HCT116 (cell line): Measurements from ENCODE around the gene CHL1. TPM values are rescaled to one million over a fixed set of nuclear protein-coding genes. Genes with fewer than 3 reads are reported as not detected.

Experiments
- ATAC-seq: fragments of 200-7000 bp; cut with Tn5 transposase; 2 replicates; pipeline ENCODE4 v1.9.1; 2020; ENCODE audit warnings: mild to moderate bottlenecking, moderate library complexity
- BruUV-seq: library from RNA; stranded (reverse); fragments of 400-500 nt; replicated peaks from 2 replicates; lab custom pipeline; 2021; lab: Mats Ljungman, UMichigan
- CTCF ChIA-PET: fragments of 300-600 bp; sonication (Branson Sonifier 250); formaldehyde crosslinking; loops from one replicate; lab custom pipeline; 2021; ENCODE audit warnings: antibody characterized with exemption; lab: Charles Lee
- POLR2A ChIA-PET: fragments of 300-600, 350-600 bp; sonication (Branson Sonifier 250); formaldehyde crosslinking; loops from one replicate; lab custom pipeline; 2021; ENCODE audit warnings: antibody characterized with exemption; lab: Charles Lee
- RAD21 ChIA-PET, 2 experiments: fragments of 300-600 bp; sonication (Branson Sonifier 250); formaldehyde crosslinking; loops; one replicate each; lab custom pipeline; 2023; ENCODE audit warnings: low total read pairs in 2 of 2; ENCODE audit not compliant: uncharacterized antibody in 2 of 2, unreplicated experiment in 2 of 2, low non-redundant PET in 1 of 2; lab: Charles Lee
- DNase-seq: peaks from one replicate; pipeline ENCODE4 v3.0.0-alpha.2; 2010; ENCODE audit warnings: low read depth, low spot score
- H2AFZ ChIP-seq: fragments of 200-600 bp; shearing (Covaris generic), sonication (generic); 2 replicates; pipeline ENCODE4 v1.6.1; 2017; ENCODE audit warnings: low read depth, mixed run types, mixed read lengths, antibody characterized with exemption, low read length; ENCODE audit not compliant: poor library complexity, severe bottlenecking
- H3K27ac ChIP-seq: 2 replicates; pipeline ENCODE4 v1.5.1; 2012; ENCODE audit warnings: low read depth, low read length
- H3K27me3 ChIP-seq: fragments of 200-600 bp; sonication (generic); 2 replicates; pipeline ENCODE4 v1.6.1; 2016; ENCODE audit warnings: mixed run types, low read length, mixed read lengths; ENCODE audit not compliant: insufficient read depth
- H3K36me3 ChIP-seq, 2 experiments: fragments of 200-500 bp in 1 of 2; fragments of 200-600 bp in 1 of 2; sonication (Bioruptor generic) in 1 of 2; sonication (generic) in 1 of 2; 2 replicates each; pipeline versions ENCODE4 v1.5.1 to v1.6.1; 2014 to 2016; ENCODE audit warnings: low read length in 2 of 2, inconsistent platforms in 1 of 2, mixed read lengths in 1 of 2, mixed run types in 1 of 2; ENCODE audit not compliant: insufficient read depth in 2 of 2, control insufficient read depth in 1 of 2
- H3K4me1 ChIP-seq, 2 experiments: fragments of 200-600 bp in 1 of 2; sonication (generic) in 1 of 2; 2 replicates each; pipeline versions ENCODE4 v1.5.1 to v1.6.1; 2012 to 2017; ENCODE audit warnings: low read length in 2 of 2, inconsistent platforms in 1 of 2, mild to moderate bottlenecking in 1 of 2, mixed read lengths in 1 of 2, mixed run types in 1 of 2, moderate library complexity in 1 of 2; ENCODE audit not compliant: insufficient read depth in 2 of 2, control insufficient read depth in 1 of 2
- H3K4me2 ChIP-seq: fragments of 200-600 bp; sonication (generic); 2 replicates; pipeline ENCODE4 v1.6.1; 2017; ENCODE audit warnings: mixed run types, low read length, mixed read lengths
- H3K4me3 ChIP-seq, 2 experiments: fragments of 200-600 bp in 1 of 2; sonication (generic) in 1 of 2; replicated peaks in 1 of 2; 2 replicates each; pipeline ENCODE4 v1.5.1; 2011 to 2016; ENCODE audit warnings: low read length in 2 of 2, control low read depth in 1 of 2, low read depth in 1 of 2, mild to moderate bottlenecking in 1 of 2, mixed read lengths in 1 of 2, mixed run types in 1 of 2
- H3K79me2 ChIP-seq: fragments of 200-600 bp; sonication (generic); 2 replicates; pipeline ENCODE4 v1.6.1; 2017; ENCODE audit warnings: mild to moderate bottlenecking, mixed run types, low read length, moderate library complexity, mixed read lengths; ENCODE audit not compliant: insufficient read depth
- H3K9ac ChIP-seq: fragments of 200-600 bp; sonication (generic); 2 replicates; pipeline ENCODE4 v1.6.1; 2016; ENCODE audit warnings: low read length, mixed read lengths
- H3K9me2 ChIP-seq: fragments of 200-600 bp; sonication (generic), shearing (Covaris generic); 2 replicates; pipeline ENCODE4 v1.6.1; 2017; ENCODE audit warnings: mixed run types, mild to moderate bottlenecking, moderate library complexity; ENCODE audit not compliant: insufficient read depth
- H3K9me3 ChIP-seq, 2 experiments: fragments of 200-500 bp in 1 of 2; fragments of 200-600 bp in 1 of 2; sonication (Bioruptor generic) in 1 of 2; sonication (generic) in 1 of 2; 2 replicates each; pipeline ENCODE4 v1.6.1; 2014 to 2017; ENCODE audit warnings: low read length in 2 of 2, mixed read lengths in 2 of 2, inconsistent platforms in 1 of 2, low read depth in 1 of 2, mild to moderate bottlenecking in 1 of 2, mixed run types in 1 of 2, moderate library complexity in 1 of 2; ENCODE audit not compliant: control insufficient read depth in 1 of 2, insufficient read depth in 1 of 2
- H4K20me1 ChIP-seq: fragments of 200-600 bp; sonication (generic), shearing (Covaris generic); 2 replicates; pipeline ENCODE4 v1.6.1; 2017; ENCODE audit warnings: mixed run types, mild to moderate bottlenecking, moderate library complexity; ENCODE audit not compliant: insufficient read depth
- CEBPB ChIP-seq: IDR thresholded peaks from 2 replicates; pipeline ENCODE4 v1.6.1; 2012; ENCODE audit warnings: low read depth
- EGR1 ChIP-seq: IDR thresholded peaks from 2 replicates; pipeline ENCODE4 v1.6.1; 2012; ENCODE audit warnings: low read depth
- ELF1 ChIP-seq: IDR thresholded peaks from 2 replicates; pipeline ENCODE4 v1.6.1; 2012; ENCODE audit warnings: low read depth, borderline replicate concordance
- EZH2 ChIP-seq: fragments of 200-600 bp; sonication (generic); IDR thresholded peaks from 2 replicates; pipeline ENCODE4 v1.6.1; 2017; ENCODE audit warnings: antibody characterized with exemption, mixed run types
- EZH2phosphoT487 ChIP-seq: fragments of 200-600 bp; IDR thresholded peaks from 2 replicates; pipeline ENCODE4 v1.6.1; 2018; ENCODE audit warnings: antibody characterized with exemption, borderline replicate concordance
- JUND ChIP-seq: IDR thresholded peaks from 2 replicates; pipeline ENCODE4 v1.6.1; 2012
- RAD21 ChIP-seq: IDR thresholded peaks from 2 replicates; pipeline ENCODE4 v1.6.1; 2012; ENCODE audit warnings: low read depth, mild to moderate bottlenecking
- SIN3A ChIP-seq: IDR thresholded peaks from 2 replicates; pipeline ENCODE4 v1.6.1; 2012; ENCODE audit warnings: low read depth
- SP1 ChIP-seq: IDR thresholded peaks from 2 replicates; pipeline ENCODE4 v1.6.1; 2012; ENCODE audit warnings: low read depth
- SRF ChIP-seq: IDR thresholded peaks from 2 replicates; pipeline ENCODE4 v1.6.1; 2012; ENCODE audit warnings: low read depth
- TCF7L2 ChIP-seq: IDR thresholded peaks from 2 replicates; pipeline ENCODE4 v1.7.0; 2011; ENCODE audit warnings: borderline replicate concordance, inconsistent platforms; ENCODE audit not compliant: insufficient read depth, insufficient read length; ENCODE audit errors: extremely low read depth
- ZFX ChIP-seq: fragments of 450-650 bp; IDR thresholded peaks from 2 replicates; pipeline ENCODE4 v1.6.1; 2017
- intact Hi-C: fragments of 100-400 bp; cut with micrococcal nuclease; formaldehyde crosslinking; loops from 2 replicates; pipeline ENCODE4 v1.10.0; 2022
- total RNA-seq: library from RNA; stranded (reverse); gene quantifications from one replicate; pipeline ENCODE4 v1.2.1, GENCODE V29; 2021; ENCODE audit not compliant: unreplicated experiment
- TF ChIP-seq, protein P1 (sequence below), 3 experiments: fragments of 200-600 bp in 1 of 3; sonication (generic) in 1 of 3; IDR thresholded peaks in 2 of 3; conservative IDR thresholded peaks in 1 of 3; 2 replicates each; pipeline ENCODE4 v1.5.1; 2012 to 2017; ENCODE audit warnings: low read depth in 2 of 3, low read length in 2 of 3, antibody characterized with exemption in 1 of 3, borderline replicate concordance in 1 of 3, control low read depth in 1 of 3, mild to moderate bottlenecking in 1 of 3, mixed read lengths in 1 of 3, mixed run types in 1 of 3, moderate library complexity in 1 of 3; ENCODE audit not compliant: insufficient read depth in 1 of 3
- TF ChIP-seq, protein P2 (sequence below): IDR thresholded peaks from 2 replicates; pipeline ENCODE4 v1.6.1; 2012
- TF ChIP-seq, protein P3 (sequence below): IDR thresholded peaks from 2 replicates; pipeline ENCODE4 v1.6.1; 2012
- TF ChIP-seq, protein P4 (sequence below): IDR thresholded peaks from 2 replicates; pipeline ENCODE4 v1.6.1; 2012; ENCODE audit warnings: low read depth

The CHL1 gene
- total RNA-seq, 1 experiment from 2014 or later: not detected

DNA sequence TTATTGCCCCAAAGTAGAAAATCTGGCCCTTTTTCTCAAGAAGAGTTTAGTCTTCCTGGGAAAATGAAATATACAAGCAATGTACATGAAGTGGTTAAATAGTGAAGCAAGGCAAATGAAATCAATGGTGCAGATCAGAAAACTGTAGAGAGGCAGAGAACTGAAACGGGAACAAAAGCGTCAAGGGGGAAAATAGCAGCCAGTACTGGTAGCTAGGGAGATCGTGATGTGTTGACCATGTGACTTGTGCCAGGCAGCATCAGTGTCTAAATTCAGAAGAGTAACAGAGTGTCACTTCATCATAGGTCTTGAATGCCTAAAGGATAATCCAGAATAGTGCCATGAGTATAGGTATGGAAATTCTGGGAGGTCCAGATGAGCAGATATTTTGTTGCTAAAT lies 163.1 kb downstream of the CHL1 start:
- ATAC-seq (no peak), DNase-seq (no peak)
- Histone ChIP-seq H3K9me2 (no peaks in the 10 kb centered on the region), H3K4me3 (no peak overlapping the region), H3K4me2 (no peak overlapping the region), H3K27me3 (no peaks in the 10 kb centered on the region), H3K4me1 (no peaks in the 10 kb centered on the region), H3K36me3 (no peaks in the 10 kb centered on the region), H2AFZ (no peak overlapping the region), H3K9ac (no peak overlapping the region), H3K79me2 (no peaks in the 10 kb centered on the region), H3K27ac (no peak overlapping the region), H4K20me1 (no peaks in the 10 kb centered on the region), H3K9me3 (peaks cover 6 to 21% of the 10 kb centered on the region in 2 experiments; a peak in 2 of 4 replicates)
- BruUV-seq: no TSS peak
- POLR2A ChIA-PET: no interaction called here
- RAD21 ChIA-PET: no interaction called here
- no peak for TF ChIP-seq ZFX
- TF ChIP-seq EGR1: no peak
- TF ChIP-seq TCF7L2: no peak
- TF ChIP-seq SP1: no peak
- no peak for TF ChIP-seq EZH2phosphoT487
- TF ChIP-seq SIN3A: no peak
- TF ChIP-seq, protein P1, sequence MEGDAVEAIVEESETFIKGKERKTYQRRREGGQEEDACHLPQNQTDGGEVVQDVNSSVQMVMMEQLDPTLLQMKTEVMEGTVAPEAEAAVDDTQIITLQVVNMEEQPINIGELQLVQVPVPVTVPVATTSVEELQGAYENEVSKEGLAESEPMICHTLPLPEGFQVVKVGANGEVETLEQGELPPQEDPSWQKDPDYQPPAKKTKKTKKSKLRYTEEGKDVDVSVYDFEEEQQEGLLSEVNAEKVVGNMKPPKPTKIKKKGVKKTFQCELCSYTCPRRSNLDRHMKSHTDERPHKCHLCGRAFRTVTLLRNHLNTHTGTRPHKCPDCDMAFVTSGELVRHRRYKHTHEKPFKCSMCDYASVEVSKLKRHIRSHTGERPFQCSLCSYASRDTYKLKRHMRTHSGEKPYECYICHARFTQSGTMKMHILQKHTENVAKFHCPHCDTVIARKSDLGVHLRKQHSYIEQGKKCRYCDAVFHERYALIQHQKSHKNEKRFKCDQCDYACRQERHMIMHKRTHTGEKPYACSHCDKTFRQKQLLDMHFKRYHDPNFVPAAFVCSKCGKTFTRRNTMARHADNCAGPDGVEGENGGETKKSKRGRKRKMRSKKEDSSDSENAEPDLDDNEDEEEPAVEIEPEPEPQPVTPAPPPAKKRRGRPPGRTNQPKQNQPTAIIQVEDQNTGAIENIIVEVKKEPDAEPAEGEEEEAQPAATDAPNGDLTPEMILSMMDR (IDR thresholded peaks at IDR 0.05 in 2 of 3, conservative IDR thresholded peaks at IDR 0.05 in 1 of 3; ENCODE audit: borderline replicate concordance in 1 of 3, insufficient read depth in 1 of 3, low read depth in 2 of 3, low read length in 2 of 3): no peak
- no peak for TF ChIP-seq SRF
- no peak for TF ChIP-seq ELF1
- TF ChIP-seq CEBPB: no peak
- no peak for TF ChIP-seq EZH2
- TF ChIP-seq JUND: no peak
- TF ChIP-seq, protein P2, sequence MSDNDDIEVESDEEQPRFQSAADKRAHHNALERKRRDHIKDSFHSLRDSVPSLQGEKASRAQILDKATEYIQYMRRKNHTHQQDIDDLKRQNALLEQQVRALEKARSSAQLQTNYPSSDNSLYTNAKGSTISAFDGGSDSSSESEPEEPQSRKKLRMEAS: no peak
- TF ChIP-seq, protein P3, sequence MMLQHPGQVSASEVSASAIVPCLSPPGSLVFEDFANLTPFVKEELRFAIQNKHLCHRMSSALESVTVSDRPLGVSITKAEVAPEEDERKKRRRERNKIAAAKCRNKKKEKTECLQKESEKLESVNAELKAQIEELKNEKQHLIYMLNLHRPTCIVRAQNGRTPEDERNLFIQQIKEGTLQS: no peak
- TF ChIP-seq RAD21: no peak
- TF ChIP-seq, protein P4, sequence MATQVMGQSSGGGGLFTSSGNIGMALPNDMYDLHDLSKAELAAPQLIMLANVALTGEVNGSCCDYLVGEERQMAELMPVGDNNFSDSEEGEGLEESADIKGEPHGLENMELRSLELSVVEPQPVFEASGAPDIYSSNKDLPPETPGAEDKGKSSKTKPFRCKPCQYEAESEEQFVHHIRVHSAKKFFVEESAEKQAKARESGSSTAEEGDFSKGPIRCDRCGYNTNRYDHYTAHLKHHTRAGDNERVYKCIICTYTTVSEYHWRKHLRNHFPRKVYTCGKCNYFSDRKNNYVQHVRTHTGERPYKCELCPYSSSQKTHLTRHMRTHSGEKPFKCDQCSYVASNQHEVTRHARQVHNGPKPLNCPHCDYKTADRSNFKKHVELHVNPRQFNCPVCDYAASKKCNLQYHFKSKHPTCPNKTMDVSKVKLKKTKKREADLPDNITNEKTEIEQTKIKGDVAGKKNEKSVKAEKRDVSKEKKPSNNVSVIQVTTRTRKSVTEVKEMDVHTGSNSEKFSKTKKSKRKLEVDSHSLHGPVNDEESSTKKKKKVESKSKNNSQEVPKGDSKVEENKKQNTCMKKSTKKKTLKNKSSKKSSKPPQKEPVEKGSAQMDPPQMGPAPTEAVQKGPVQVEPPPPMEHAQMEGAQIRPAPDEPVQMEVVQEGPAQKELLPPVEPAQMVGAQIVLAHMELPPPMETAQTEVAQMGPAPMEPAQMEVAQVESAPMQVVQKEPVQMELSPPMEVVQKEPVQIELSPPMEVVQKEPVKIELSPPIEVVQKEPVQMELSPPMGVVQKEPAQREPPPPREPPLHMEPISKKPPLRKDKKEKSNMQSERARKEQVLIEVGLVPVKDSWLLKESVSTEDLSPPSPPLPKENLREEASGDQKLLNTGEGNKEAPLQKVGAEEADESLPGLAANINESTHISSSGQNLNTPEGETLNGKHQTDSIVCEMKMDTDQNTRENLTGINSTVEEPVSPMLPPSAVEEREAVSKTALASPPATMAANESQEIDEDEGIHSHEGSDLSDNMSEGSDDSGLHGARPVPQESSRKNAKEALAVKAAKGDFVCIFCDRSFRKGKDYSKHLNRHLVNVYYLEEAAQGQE: no peak
- intact Hi-C loops: no loop called here
- CTCF ChIA-PET: no interaction called here
